ENCODE results near the gene DLX5.

Gene DLX5

GRCh38 chr7:96989859-96990317, 34.7 kb downstream of the DLX5 start:
- DNase-seq = no peak

- DNase-seq = no peak
These were observed 35.3 kb downstream of the DLX5 start for GRCh38 chr7:96989241-96989858.

- no peak for DNase-seq
These were observed 36.9 kb downstream of the DLX5 start for GRCh38 chr7:96987719-96988118.

GRCh38 chr7:96986901-96987300, 37.7 kb downstream of the DLX5 start:
- no peak for DNase-seq

- no peak for DNase-seq
These were observed 38.6 kb downstream of the DLX5 start for GRCh38 chr7:96985992-96986391.

- no peak for DNase-seq
These were observed 42.0 kb downstream of the DLX5 start for GRCh38 chr7:96982586-96982985.

GRCh38 chr7:96979551-96980276, 44.9 kb downstream of the DLX5 start:
- no peak for DNase-seq

GRCh38 chr7:96977445-96977844, 47.2 kb downstream of the DLX5 start:
- no peak for DNase-seq

GRCh38 chr7:96976106-96976505, 48.5 kb downstream of the DLX5 start:
- DNase-seq = no peak

- no peak for DNase-seq
These were observed 50.6 kb downstream of the DLX5 start for GRCh38 chr7:96973986-96974385.

- DNase-seq = no peak
These were observed 53.9 kb downstream of the DLX5 start for GRCh38 chr7:96970739-96971138.
